Fibroblast of lung (primary cell): Measurements from ENCODE around the gene UIMC1. TPM values are rescaled to one million over a fixed set of nuclear protein-coding genes. Genes with fewer than 3 reads are reported as not detected.

Experiments used
- DNase-seq, 2 donors: peaks; one replicate each; pipeline versions ENCODE4 v3.0.0 to v3.0.0-alpha.2; 2010; ENCODE audit warnings: low read depth in 2 of 2
- H2AFZ ChIP-seq: 2 replicates; pipeline ENCODE4 v1.5.1; 2012; ENCODE audit warnings: low read length, control low read depth, inconsistent platforms
- H3K27ac ChIP-seq: 2 replicates; pipeline ENCODE4 v1.5.1; 2011; ENCODE audit warnings: low read length, control low read depth; ENCODE audit not compliant: insufficient read depth
- H3K27me3 ChIP-seq: 2 replicates; pipeline ENCODE4 v1.5.1; 2011; ENCODE audit warnings: mild to moderate bottlenecking, low read length; ENCODE audit not compliant: control insufficient read depth, insufficient read depth
- H3K36me3 ChIP-seq: 2 replicates; pipeline ENCODE4 v1.5.1; 2011; ENCODE audit warnings: low read length; ENCODE audit not compliant: control insufficient read depth, insufficient read depth
- H3K4me1 ChIP-seq: 2 replicates; pipeline ENCODE4 v1.5.1; 2011; ENCODE audit warnings: low read length; ENCODE audit not compliant: control insufficient read depth, insufficient read depth; ENCODE audit errors: extremely low read depth
- H3K4me2 ChIP-seq: 2 replicates; pipeline ENCODE4 v1.5.1; 2011; ENCODE audit warnings: low read length, control low read depth; ENCODE audit not compliant: insufficient read depth; ENCODE audit errors: extremely low read depth
- H3K4me3 ChIP-seq, 4 experiments: fragments of 200-600 bp in 1 of 4; sonication (generic) in 1 of 4; replicated peaks in 1 of 4; 2 replicates each; pipeline ENCODE4 v1.5.1; 2011 to 2016; ENCODE audit warnings: low read length in 4 of 4, low read depth in 3 of 4, mild to moderate bottlenecking in 3 of 4, control low read depth in 2 of 4, inconsistent platforms in 1 of 4, mixed read lengths in 1 of 4; ENCODE audit not compliant: insufficient read depth in 1 of 4; ENCODE audit errors: control extremely low read depth in 1 of 4
- H3K79me2 ChIP-seq: 2 replicates; pipeline ENCODE4 v1.5.1; 2012; ENCODE audit warnings: mild to moderate bottlenecking, low read length, inconsistent platforms; ENCODE audit not compliant: control insufficient read depth, insufficient read depth
- H3K9ac ChIP-seq: 2 replicates; pipeline ENCODE4 v1.5.1; 2011; ENCODE audit warnings: mild to moderate bottlenecking, low read length, control low read depth; ENCODE audit not compliant: insufficient read depth
- H3K9me3 ChIP-seq: 2 replicates; pipeline ENCODE4 v1.5.1; 2012; ENCODE audit warnings: low read depth, low read length; ENCODE audit not compliant: control insufficient read depth, insufficient read depth
- H4K20me1 ChIP-seq: 2 replicates; pipeline ENCODE4 v1.5.1; 2011; ENCODE audit warnings: low read length; ENCODE audit not compliant: control insufficient read depth, insufficient read depth; ENCODE audit errors: extremely low read depth
- CTCF ChIP-seq, 2 donors: IDR thresholded peaks in 1 of 2; conservative IDR thresholded peaks in 1 of 2; 1 replicate in 1 of 2; 2 replicates in 1 of 2; pipeline ENCODE4 v1.5.1; 2011 to 2012; ENCODE audit warnings: low read length in 2 of 2, control low read depth in 1 of 2, inconsistent platforms in 1 of 2, low read depth in 1 of 2, mild to moderate bottlenecking in 1 of 2
- EZH2 ChIP-seq: IDR thresholded peaks from 2 replicates; pipeline ENCODE4 v1.5.1; 2012; ENCODE audit warnings: low read length, control low read depth, mild to moderate bottlenecking; ENCODE audit errors: missing control alignments
- polyA plus RNA-seq, 2 donors: library from polyadenylated mRNA; depleted of rRNA in 1 of 2; stranded (reverse) in 1 of 2; unstranded in 1 of 2; fragments of >200 nt; gene quantifications; 2 replicates each; pipeline ENCODE4 v1.2.1, GENCODE V29; 2011 to 2012; ENCODE audit warnings: missing spikeins in 1 of 2
- total RNA-seq: library from RNA; depleted of rRNA; stranded (reverse); fragments of >200 nt; gene quantifications from 2 replicates; pipeline ENCODE4 v1.2.1, GENCODE V29; 2014

Gene UIMC1
- total and polyA plus RNA-seq, 2 donors (not counting 1 experiment from before 2014, with no cell fraction given): 19.4 to 36.7 TPM

- Histone ChIP-seq H3K9ac (no peak overlapping the region), H3K27me3 (no peaks in the 10 kb centered on the region), H3K4me2 (no peak overlapping the region), H3K79me2 (no peaks in the 10 kb centered on the region), H3K4me3 (no peak overlapping the region), H3K4me1 (no peaks in the 10 kb centered on the region), H3K27ac (no peak overlapping the region), H3K36me3 (peaks cover 16% of the 10 kb centered on the region), H2AFZ (no peak overlapping the region), H4K20me1 (no peaks in the 10 kb centered on the region), H3K9me3 (no peaks in the 10 kb centered on the region)
- no peak for DNase-seq
- TF ChIP-seq EZH2 (no peak), CTCF (conservative IDR thresholded peaks at IDR 0.05 in 1 of 2, IDR thresholded peaks at IDR 0.05 in 1 of 2; ENCODE audit: low read depth in 1 of 2, low read length in 2 of 2) (no peak)
These were observed 100.5 kb downstream of the UIMC1 start for GRCh38 chr5:176906126-176906525.

- Histone ChIP-seq H3K27me3 (no peaks in the 10 kb centered on the region), H2AFZ (no peak overlapping the region), H3K27ac (no peak overlapping the region), H3K9me3 (no peaks in the 10 kb centered on the region), H3K9ac (no peak overlapping the region), H3K4me1 (no peaks in the 10 kb centered on the region), H3K79me2 (no peaks in the 10 kb centered on the region), H4K20me1 (no peaks in the 10 kb centered on the region), H3K4me3 (no peak overlapping the region), H3K36me3 (peaks cover 18% of the 10 kb centered on the region), H3K4me2 (no peak overlapping the region)
- TF ChIP-seq CTCF (conservative IDR thresholded peaks at IDR 0.05 in 1 of 2, IDR thresholded peaks at IDR 0.05 in 1 of 2; ENCODE audit: low read depth in 1 of 2, low read length in 2 of 2): no peak
- TF ChIP-seq EZH2: no peak
- no peak for DNase-seq
These were observed 102.3 kb downstream of the UIMC1 start for GRCh38 chr5:176904276-176904675.

GRCh38 chr5:176902911-176903664 is 103.5 kb downstream of the UIMC1 start:
- no peak for DNase-seq
- Histone ChIP-seq H3K36me3 (peaks cover 15% of the 10 kb centered on the region), H3K27ac (no peak overlapping the region), H3K4me3 (no peak overlapping the region), H3K4me2 (no peak overlapping the region), H3K79me2 (no peaks in the 10 kb centered on the region), H2AFZ (no peak overlapping the region), H3K9me3 (no peaks in the 10 kb centered on the region), H3K9ac (no peak overlapping the region), H3K4me1 (no peaks in the 10 kb centered on the region), H4K20me1 (no peaks in the 10 kb centered on the region), H3K27me3 (no peaks in the 10 kb centered on the region)
- no peak for TF ChIP-seq EZH2
- no peak for TF ChIP-seq CTCF (conservative IDR thresholded peaks at IDR 0.05 in 1 of 2, IDR thresholded peaks at IDR 0.05 in 1 of 2; ENCODE audit: low read depth in 1 of 2, low read length in 2 of 2)
